SHP77 (cell line): Measurements from ENCODE around the gene CALY.

Experiments used
- DNase-seq, 2 experiments: peaks; one replicate each; lab custom pipeline; 2025; lab: John Stamatoyannopoulos, UW

CALY gene

DNA sequence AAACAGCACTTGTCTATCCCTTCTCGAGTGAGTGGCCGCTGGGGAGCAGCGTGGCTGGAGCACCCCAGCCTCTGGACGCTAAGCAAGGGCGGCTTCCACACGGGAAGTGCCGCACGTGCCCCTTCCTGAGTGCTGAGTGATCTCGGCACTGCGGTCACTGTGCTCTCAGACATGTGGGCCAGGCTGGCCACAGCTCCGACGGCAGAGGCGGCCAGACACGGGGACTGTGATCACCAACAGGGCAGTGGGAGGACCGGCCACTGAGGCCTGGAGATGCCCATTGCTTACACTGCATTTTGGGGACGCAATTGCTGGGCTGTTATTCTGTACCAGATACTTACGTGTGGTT, 29.4 kb upstream of the CALY start:
- DNase-seq, result no peak

- no peak for DNase-seq
Observed at GRCh38 chr10:133365461-133366129, 28.9 kb upstream of the CALY start.

DNA sequence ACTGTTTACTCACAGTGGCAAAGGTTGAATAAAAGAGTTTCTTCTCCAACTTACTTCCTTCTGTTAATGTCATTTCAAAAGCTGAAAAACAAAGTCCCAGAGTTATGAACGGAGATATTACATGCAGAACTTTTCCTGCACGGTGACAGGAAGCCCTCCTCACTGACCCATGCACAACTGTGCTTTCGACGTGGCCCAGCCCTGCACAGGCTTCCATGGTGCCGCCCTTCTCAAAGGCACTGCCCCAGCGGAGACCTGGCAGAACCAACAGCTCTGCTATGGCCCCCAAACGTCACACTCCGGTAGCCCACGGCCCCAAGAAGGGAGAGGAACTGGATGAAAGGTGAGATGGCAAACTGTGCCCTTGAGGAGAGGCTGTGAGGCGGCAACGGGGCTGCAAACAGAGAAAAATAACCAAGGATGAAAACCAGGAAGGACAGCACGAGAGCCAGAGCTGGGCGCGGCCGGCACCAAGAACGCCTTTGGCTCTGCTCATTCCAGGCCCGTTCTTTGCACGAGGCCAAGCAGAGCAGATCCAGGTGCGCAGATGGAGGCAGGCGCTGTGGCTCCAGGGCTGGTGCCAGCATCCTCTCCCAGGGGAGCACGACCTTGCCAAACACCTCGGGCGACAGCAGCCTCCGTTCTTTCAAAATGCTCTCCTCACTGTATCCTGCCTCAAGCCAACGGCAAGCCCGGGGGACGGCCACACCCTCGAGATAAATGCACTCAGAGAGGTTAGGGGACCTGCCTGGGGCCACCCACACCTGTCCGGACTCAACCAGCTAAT, 28.1 kb upstream of the CALY start:
- no peak for DNase-seq

DNA sequence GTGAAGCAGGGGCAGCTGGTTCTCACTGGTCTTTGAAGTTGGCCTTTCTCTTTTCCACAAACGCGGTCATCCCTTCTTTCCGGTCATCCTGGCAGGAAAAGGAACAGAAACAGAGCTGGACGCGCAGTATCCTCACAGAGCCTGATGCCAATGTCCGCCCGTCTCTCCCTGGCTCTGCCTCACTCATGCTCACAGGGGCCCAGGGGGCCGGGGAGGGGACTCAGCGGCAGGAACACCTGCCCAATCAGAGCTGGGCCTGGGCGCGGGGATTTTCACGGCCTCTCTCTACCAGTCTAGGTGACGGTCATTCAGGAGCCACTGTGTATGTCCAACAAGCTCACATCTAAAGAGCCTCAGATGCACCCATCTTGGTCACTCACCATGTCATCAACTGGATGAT, 26.1 kb upstream of the CALY start:
- no peak for DNase-seq

DNA sequence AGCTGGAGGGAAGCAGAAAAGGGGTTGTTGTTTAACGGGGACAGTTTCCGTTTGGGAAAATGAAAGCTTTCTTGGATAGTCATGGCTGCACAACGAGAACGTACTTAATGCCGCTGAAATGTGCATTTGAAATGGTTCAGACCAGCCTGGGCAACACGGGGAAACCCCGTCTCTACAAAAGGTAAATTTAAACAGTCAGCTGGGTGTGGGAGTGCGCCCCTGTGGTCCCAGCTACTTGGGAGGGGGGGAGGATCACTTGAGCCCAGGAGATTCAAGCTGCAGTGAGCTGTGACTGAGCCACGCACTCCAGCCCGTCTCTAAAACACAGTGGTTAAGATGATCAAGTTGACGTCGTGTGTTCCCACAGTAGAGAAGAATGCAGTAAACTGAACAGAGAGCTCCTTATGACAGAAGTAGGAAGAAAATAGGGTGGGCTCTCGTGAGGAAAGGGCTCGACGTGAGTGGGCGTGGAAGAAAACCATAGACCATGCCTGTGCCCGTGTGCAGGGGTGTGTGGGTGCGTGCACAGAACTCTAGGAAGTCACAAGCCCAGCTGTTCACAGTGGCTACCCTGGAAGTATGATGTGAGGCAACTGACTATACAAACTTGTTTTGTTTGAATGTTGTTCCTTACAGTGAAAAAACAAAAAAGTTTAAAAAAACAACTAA, 25.2 kb upstream of the CALY start:
- DNase-seq, result no peak

DNA sequence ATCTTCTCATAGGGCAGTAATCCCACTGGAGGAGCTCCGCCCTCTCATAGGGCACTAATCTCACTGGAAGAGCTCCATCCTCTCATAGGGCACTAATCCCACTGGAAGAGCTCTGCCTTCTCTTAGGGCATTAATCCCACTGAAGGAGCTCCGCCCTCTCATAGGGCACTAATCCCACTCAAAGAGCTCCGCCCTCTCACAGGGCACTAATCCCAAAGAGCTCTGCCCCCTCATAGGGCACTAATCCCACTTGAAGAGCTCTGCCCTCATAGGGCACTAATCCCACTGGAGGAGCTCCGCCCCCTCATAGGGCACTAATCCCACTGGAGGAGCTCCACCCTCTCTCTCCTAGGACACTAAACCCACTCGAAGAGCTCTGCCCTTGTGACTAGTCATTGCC, 24.5 kb upstream of the CALY start:
- no peak for DNase-seq

DNA sequence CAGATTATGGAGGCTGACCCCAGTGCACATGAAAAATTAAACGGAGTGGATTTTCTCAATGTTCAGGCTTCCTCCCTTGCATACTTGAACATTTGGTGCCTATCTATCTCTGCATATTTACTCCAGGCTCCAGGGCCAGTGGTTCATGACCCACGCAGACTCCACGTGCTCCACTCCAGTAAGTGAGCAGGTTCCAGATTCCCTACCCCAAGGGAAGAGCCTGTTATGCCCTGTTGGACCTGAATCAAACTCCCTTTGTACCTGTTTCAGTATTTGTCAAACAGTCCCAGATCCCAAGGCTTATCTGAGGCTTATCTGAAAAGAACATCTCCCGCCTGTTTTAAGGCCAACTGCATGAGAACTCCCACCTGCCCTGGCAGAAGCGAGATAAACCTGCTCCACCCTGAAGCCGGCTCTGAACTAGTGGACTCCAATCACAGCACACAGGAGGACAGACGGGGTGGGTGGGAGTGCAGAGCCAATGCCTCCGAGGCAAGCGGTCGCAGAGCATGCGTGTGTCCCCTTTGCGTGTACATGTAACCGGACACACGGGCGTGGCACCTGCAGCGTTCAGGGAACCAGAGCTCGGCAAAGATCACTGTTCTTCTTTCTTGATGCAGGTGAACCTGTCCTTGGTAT, 23.4 kb upstream of the CALY start:
- DNase-seq, result no peak

GRCh38 chr10:133359554-133359971, 22.9 kb upstream of the CALY start:
- peak; percentile 30 to 34 for DNase-seq

GRCh38 chr10:133358925-133359310, 22.2 kb upstream of the CALY start:
- DNase-seq, result no peak

GRCh38 chr10:133358162-133358924, 21.6 kb upstream of the CALY start:
- DNase-seq, result no peak

- peak in 1 of 2 experiments; percentile 56 for DNase-seq
Observed at GRCh38 chr10:133357285-133358161, 20.8 kb upstream of the CALY start, which contains the start of gene FUOM. Gene FUOM, minus strand, starts transcription at chr10:133358019. Its CDS starts 12 bp downstream, at chr10:133358007.

DNA sequence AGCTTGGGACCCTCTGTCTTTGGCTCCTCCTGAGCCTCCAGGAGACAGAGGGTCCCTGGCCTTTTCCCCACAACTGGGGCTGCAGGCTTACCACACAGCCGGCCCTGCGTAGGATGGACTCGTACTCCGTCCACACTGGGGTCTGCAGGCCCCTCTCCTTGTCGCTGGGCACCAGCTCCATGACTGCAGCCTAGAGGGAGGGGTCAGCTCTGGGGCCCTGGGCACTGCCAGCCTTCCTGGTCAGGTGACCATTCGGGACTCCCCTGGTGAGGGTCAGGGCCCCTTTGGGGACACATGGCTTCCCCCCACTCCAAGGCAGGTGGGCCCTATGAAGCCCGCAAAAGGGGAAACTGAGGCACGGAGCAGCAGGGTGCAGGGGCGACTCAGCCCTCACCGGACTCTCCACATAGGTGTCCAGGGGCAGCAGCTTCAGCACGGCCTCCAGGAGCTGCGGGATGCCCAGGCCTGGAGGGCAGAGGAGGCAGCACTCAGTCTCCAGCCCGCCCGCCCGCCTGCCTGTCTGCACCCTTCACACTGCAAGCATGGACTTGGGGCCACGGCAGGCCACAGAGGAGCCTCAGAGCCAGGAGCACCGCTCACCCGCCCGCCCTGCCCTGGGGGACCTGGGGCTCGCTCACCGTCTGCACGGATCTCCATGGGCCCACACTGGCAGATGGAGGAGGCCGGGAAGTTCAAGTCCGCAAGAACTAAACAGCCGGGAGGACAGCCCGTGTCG, 20.0 kb upstream of the CALY start:
- DNase-seq, result no peak

GRCh38 chr10:133355991-133356390, 19.3 kb upstream of the CALY start:
- no peak for DNase-seq

- DNase-seq, result no peak
Observed at GRCh38 chr10:133355266-133355665, 18.6 kb upstream of the CALY start.

DNA sequence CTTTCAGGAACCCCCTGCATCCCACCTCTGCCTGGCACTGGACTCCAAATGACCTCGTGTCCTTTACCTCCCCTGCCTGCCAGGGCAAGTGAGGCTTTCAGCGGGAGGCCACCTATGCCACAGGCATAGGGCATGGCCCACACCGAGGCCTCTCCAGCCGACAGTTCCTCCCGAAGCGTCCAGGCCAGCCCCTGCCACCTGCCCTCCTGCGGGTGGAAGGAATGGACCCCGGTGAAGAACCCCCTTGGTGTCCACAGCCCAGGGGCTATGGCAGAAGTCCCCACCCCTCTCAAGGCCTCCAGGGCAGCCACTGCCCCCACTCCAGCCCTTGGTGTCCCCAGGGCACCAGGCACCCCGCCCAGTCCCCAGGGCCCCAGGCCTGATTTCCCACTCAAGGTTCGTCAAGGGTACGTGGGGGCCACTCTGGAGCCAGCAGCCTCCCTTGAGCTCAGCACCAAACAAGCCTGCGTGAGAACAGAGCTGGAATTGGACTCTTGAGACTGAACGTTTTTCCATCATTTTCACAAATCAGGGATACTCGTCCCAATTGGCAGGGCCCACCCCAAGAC, 18.1 kb upstream of the CALY start:
- no peak for DNase-seq

GRCh38 chr10:133353988-133354605, 17.4 kb upstream of the CALY start:
- no peak for DNase-seq

DNA sequence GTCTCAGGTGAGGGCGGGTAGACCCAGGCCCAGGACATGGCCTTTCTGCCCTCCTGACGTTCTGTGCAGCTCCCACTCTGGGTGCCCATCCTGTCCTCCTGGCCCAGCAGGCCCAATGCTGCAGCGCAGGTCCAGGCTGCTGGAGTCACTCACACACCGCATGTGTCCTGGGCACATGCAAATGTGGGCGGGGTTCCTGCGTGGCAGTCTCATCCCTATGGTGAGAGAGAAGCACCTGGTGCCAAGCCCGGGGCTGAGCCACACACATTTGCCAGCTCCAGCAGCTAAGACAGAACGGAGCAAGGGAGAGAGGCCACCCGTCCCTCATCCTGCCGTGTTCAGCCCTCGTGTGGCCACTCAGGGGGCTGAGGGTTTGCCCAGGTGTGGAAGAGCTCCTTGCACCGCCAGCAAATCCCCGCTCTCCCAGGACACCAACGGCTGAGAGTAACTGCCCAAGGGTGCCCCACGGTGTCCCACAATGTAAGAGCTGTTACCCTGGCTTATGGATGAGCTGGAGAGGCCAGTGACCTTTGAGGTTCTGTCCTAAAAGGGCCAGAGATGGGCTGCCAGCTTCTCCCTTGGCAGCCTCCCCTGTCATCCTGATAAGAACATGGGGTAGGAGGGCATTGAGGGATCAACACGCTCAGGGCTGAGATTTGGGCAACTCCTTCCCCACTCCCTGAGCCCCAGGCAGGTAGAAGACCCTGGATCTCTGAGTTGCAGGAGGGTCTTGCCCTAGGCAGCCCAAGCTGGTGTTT, 16.7 kb upstream of the CALY start:
- DNase-seq, result no peak
